HepG2 (cell line): Measurements from ENCODE around the gene PAXIP1. TPM values are rescaled to one million over a fixed set of nuclear protein-coding genes. Genes with fewer than 3 reads are reported as not detected.

Experiments
- ATAC-seq: fragments of 200-7000 bp; cut with Tn5 transposase; 3 replicates; pipeline ENCODE4 v1.9.1; 2020; ENCODE audit warnings: mild to moderate bottlenecking, moderate library complexity
- BruUV-seq: library from RNA; stranded (reverse); fragments of 400-500 nt; replicated peaks from 2 replicates; lab custom pipeline; 2021; lab: Mats Ljungman, UMichigan
- CTCF ChIA-PET: fragments of 300-600 bp; formaldehyde crosslinking; extraction: SDS; loops from one replicate; lab custom pipeline; 2021; ENCODE audit warnings: low total read pairs, inconsistent platforms, low intra/inter-chr PET ratio; lab: Yijun Ruan, JAX
- POLR2A ChIA-PET: fragments of 350-600 bp; sonication (Branson Sonifier 250); formaldehyde crosslinking; loops from one replicate; lab custom pipeline; 2020; ENCODE audit warnings: antibody characterized with exemption, inconsistent platforms; lab: Yijun Ruan, JAX
- DNase-seq: peaks from one replicate; pipeline ENCODE4 v3.0.0-alpha.2; 2015; ENCODE audit warnings: low spot score
- FAIRE-seq: peaks from 3 replicates; lab custom pipeline; 2011; peaks lifted over from hg19 to GRCh38; lab: Jason Lieb, UNC
- H2AFZ ChIP-seq: one replicate; pipeline ENCODE4 v1.6.1; 2011; ENCODE audit warnings: low read length, inconsistent platforms
- H3K27ac ChIP-seq: fragments of 300-600 bp; 3 replicates; pipeline ENCODE4 v1.8.0; 2011; ENCODE audit warnings: mixed run types, mild to moderate bottlenecking, mixed read lengths, low read length, inconsistent platforms; ENCODE audit not compliant: insufficient read depth; ENCODE audit errors: extremely low read length
- H3K27me3 ChIP-seq, 2 experiments: fragments of 200-600 bp in 1 of 2; 2 replicates in 1 of 2; 3 replicates in 1 of 2; pipeline versions ENCODE4 v1.6.0 to v1.8.0; 2011; ENCODE audit warnings: low read length in 2 of 2, mild to moderate bottlenecking in 2 of 2, moderate library complexity in 2 of 2, inconsistent platforms in 1 of 2; ENCODE audit not compliant: insufficient read depth in 2 of 2, control insufficient read depth in 1 of 2
- H3K36me3 ChIP-seq, 2 experiments: fragments of 200-600 bp in 1 of 2; replicated peaks in 1 of 2; 2 replicates in 1 of 2; 3 replicates in 1 of 2; pipeline versions ENCODE4 v1.5.1 to v1.8.0; 2011; ENCODE audit warnings: low read length in 2 of 2, inconsistent platforms in 1 of 2; ENCODE audit not compliant: insufficient read depth in 2 of 2, control insufficient read depth in 1 of 2
- H3K4me1 ChIP-seq: 2 replicates; pipeline ENCODE4 v1.5.1; 2012; ENCODE audit warnings: low read length, inconsistent platforms; ENCODE audit not compliant: insufficient read depth
- H3K4me2 ChIP-seq: 2 replicates; pipeline ENCODE4 v1.6.0; 2011; ENCODE audit warnings: low read depth, low read length, inconsistent platforms
- H3K4me3 ChIP-seq, 3 experiments: fragments of 200-600 bp in 1 of 3; sonication (generic), shearing (Covaris generic) in 1 of 3; replicated peaks in 1 of 3; 2 replicates each; pipeline ENCODE4 v1.5.1; 2011 to 2016; ENCODE audit warnings: low read length in 3 of 3, inconsistent platforms in 2 of 3, low read depth in 2 of 3, mild to moderate bottlenecking in 2 of 3, control low read depth in 1 of 3, mixed read lengths in 1 of 3; ENCODE audit not compliant: insufficient read depth in 1 of 3
- H3K79me2 ChIP-seq: one replicate; pipeline ENCODE4 v1.6.1; 2011; ENCODE audit warnings: low read length, inconsistent platforms; ENCODE audit not compliant: insufficient read depth
- H3K9ac ChIP-seq: 2 replicates; pipeline ENCODE4 v1.6.0; 2011; ENCODE audit warnings: mild to moderate bottlenecking, low read depth, low read length, inconsistent platforms; ENCODE audit not compliant: insufficient read depth
- H3K9me3 ChIP-seq: 2 replicates; pipeline ENCODE4 v1.5.1; 2012; ENCODE audit warnings: mild to moderate bottlenecking, low read length
- H4K20me1 ChIP-seq: 2 replicates; pipeline ENCODE4 v1.6.0; 2011; ENCODE audit warnings: inconsistent platforms, mild to moderate bottlenecking, low read length, moderate library complexity; ENCODE audit not compliant: insufficient read depth
- ETV6 ChIP-seq: sonication (generic); formaldehyde crosslinking; conservative IDR thresholded peaks from 2 replicates; pipeline ENCODE4 v1.4.0; 2020; ENCODE audit warnings: missing genetic modification reagents
- SIX4 ChIP-seq: sonication (generic); formaldehyde crosslinking; IDR thresholded peaks from 2 replicates; pipeline ENCODE4 v1.4.0; 2020; ENCODE audit warnings: missing genetic modification reagents
- ZBTB40 ChIP-seq, 2 experiments: fragments of 450-650 bp in 1 of 2; sonication (generic) in 1 of 2; formaldehyde crosslinking in 1 of 2; IDR thresholded peaks; 2 replicates each; pipeline versions ENCODE4 v1.6.1 to v1.8.0; 2016 to 2022; ENCODE audit warnings: antibody characterized with exemption in 1 of 2, mild to moderate bottlenecking in 1 of 2, missing genetic modification reagents in 1 of 2
- WGBS: methylation state at CpG from one replicate; pipeline ENCODE4 v1.1.6; 2017; ENCODE audit warnings: low lambda C conversion rate; 5-methylcytosine and 5-hydroxymethylcytosine counted together
- in situ Hi-C: cut with HindIII; loops from 2 replicates; pipeline ENCODE4 v1.10.0; 2017; ENCODE audit warnings: low pct_unique_long_range_greater_than_20kb; ENCODE audit not compliant: extremely low pct_ligation_motif_present
- intact Hi-C: fragments of 100-400 bp; cut with micrococcal nuclease; formaldehyde crosslinking; loops from one replicate; pipeline ENCODE4 v1.10.0; 2022; ENCODE audit not compliant: unreplicated experiment
- polyA plus RNA-seq, 8 experiments: library from polyadenylated mRNA; depleted of rRNA in 3 of 8; stranded (reverse) in 7 of 8; unstranded in 1 of 8; fragments of >200 nt; fragmentation: Illumina TruSeq in 4 of 8; extraction: Trizol in 4 of 8; gene quantifications; 2 replicates each; pipeline versions ENCODE4 v1.2.1 to v1.2.3, GENCODE V29; 2011 to 2016; ENCODE audit warnings: low read depth in 4 of 8, missing spikeins in 1 of 8, mixed read lengths in 1 of 8; ENCODE audit not compliant: insufficient read depth in 1 of 8
- total RNA-seq, 5 experiments: library from RNA; depleted of rRNA; stranded (reverse); fragments of >200 nt; fragmentation: Illumina TruSeq; extraction: Trizol; gene quantifications; 2 replicates each; pipeline ENCODE4 v1.2.3, GENCODE V29; 2016; ENCODE audit warnings: low read depth in 1 of 5
- TF ChIP-seq, protein P1 (sequence below): sonication (generic); formaldehyde crosslinking; IDR thresholded peaks from 2 replicates; pipeline ENCODE4 v1.4.0; 2020; ENCODE audit warnings: missing genetic modification reagents, borderline replicate concordance

PAXIP1 gene
- total and polyA plus RNA-seq, 2 of the 13 experiments (the other 11 are each of a cell fraction or from before 2014, with no cell fraction given) = 11.6 to 16.2 TPM

DNA sequence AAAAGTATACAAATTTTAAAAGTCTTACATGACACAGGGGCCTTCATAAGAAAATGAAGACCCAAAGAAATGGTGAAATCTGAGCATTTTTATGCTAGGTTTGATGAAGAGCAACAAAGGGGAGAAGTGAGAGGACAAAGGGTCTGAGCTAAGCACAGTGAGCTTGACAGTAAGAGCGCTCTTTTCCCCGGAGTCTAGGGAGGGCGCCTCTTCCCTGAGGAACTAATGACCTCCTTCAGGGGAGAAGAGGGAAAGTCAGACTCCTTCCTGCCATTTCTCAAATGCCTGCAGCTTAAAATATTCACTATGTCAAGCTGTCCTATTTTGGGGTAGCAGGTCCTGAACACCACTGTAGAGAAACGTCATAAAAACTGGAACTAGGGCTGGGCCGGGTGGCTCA is 18.1 kb upstream of the PAXIP1 start:
- Histone ChIP-seq H3K4me2 (no peak overlapping the region), H3K27ac (no peak overlapping the region), H3K4me1 (no peaks in the 10 kb centered on the region), H4K20me1 (no peaks in the 10 kb centered on the region), H3K79me2 (no peaks in the 10 kb centered on the region), H2AFZ (no peak overlapping the region), H3K9ac (no peak overlapping the region), H3K4me3 (no peak overlapping the region), H3K27me3 (peaks cover 1 to 18% of the 10 kb centered on the region in 2 experiments; a peak in 2 of 5 replicates), H3K9me3 (no peaks in the 10 kb centered on the region), H3K36me3 (no peaks in the 10 kb centered on the region)
- CTCF ChIA-PET = no interaction called here
- POLR2A ChIA-PET = no interaction called here
- intact Hi-C loops = no loop called here
- FAIRE-seq (no peak), ATAC-seq (no peak), DNase-seq (no peak)
- in situ Hi-C loops = no loop called here
- TF ChIP-seq SIX4 = no peak
- no TSS peak for BruUV-seq
- WGBS = 39% methylated on average over 5 of the region's 5 CpGs

GRCh38 chr7:155017834-155018233 is 14.9 kb upstream of the PAXIP1 start:
- DNase-seq (no peak), ATAC-seq (no peak), FAIRE-seq (no peak)
- no peak overlapping the region for H3K9ac ChIP-seq
- H3K4me3 ChIP-seq = no peak overlapping the region
- H3K27ac ChIP-seq = no peak overlapping the region
- no peaks in the 10 kb centered on the region for H3K36me3 ChIP-seq
- peaks cover 0 to 16% of the 10 kb centered on the region in 2 experiments; a peak in 2 of 5 replicates for H3K27me3 ChIP-seq
- no peaks in the 10 kb centered on the region for H3K9me3 ChIP-seq
- in situ Hi-C loops (no loop called here), intact Hi-C loops (no loop called here)
- 31% methylated on average over 4 of the region's 4 CpGs for WGBS
- no peaks in the 10 kb centered on the region for H4K20me1 ChIP-seq
- no peaks in the 10 kb centered on the region for H3K79me2 ChIP-seq
- POLR2A ChIA-PET = interaction anchor here (0.6 kb wide), 1 partner anchor 16 kb away, joined by 3 read pairs; no protein-coding TSS in a partner anchor
- no peak overlapping the region for H3K4me2 ChIP-seq
- BruUV-seq = no TSS peak
- no peak overlapping the region for H2AFZ ChIP-seq
- H3K4me1 ChIP-seq = no peaks in the 10 kb centered on the region
- CTCF ChIA-PET = no interaction called here
- TF ChIP-seq ZBTB40 (IDR thresholded peaks at IDR 0.05) = no peak
- TF ChIP-seq ZBTB40 (CRISPR knock-in tag; IDR thresholded peaks at IDR 0.05) = peak; percentile 98
- no peak for TF ChIP-seq ETV6
- TF ChIP-seq, protein P1, sequence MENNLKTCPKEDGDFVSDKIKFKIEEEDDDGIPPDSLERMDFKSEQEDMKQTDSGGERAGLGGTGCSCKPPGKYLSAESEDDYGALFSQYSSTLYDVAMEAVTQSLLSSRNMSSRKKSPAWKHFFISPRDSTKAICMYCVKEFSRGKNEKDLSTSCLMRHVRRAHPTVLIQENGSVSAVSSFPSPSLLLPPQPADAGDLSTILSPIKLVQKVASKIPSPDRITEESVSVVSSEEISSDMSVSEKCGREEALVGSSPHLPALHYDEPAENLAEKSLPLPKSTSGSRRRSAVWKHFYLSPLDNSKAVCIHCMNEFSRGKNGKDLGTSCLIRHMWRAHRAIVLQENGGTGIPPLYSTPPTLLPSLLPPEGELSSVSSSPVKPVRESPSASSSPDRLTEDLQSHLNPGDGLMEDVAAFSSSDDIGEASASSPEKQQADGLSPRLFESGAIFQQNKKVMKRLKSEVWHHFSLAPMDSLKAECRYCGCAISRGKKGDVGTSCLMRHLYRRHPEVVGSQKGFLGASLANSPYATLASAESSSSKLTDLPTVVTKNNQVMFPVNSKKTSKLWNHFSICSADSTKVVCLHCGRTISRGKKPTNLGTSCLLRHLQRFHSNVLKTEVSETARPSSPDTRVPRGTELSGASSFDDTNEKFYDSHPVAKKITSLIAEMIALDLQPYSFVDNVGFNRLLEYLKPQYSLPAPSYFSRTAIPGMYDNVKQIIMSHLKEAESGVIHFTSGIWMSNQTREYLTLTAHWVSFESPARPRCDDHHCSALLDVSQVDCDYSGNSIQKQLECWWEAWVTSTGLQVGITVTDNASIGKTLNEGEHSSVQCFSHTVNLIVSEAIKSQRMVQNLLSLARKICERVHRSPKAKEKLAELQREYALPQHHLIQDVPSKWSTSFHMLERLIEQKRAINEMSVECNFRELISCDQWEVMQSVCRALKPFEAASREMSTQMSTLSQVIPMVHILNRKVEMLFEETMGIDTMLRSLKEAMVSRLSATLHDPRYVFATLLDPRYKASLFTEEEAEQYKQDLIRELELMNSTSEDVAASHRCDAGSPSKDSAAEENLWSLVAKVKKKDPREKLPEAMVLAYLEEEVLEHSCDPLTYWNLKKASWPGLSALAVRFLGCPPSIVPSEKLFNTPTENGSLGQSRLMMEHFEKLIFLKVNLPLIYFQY (CRISPR knock-in tag) = no peak
